Endodermal cell (in vitro differentiated cells): Measurements from ENCODE around the gene NDST1. TPM values are rescaled to one million over a fixed set of nuclear protein-coding genes. Genes with fewer than 3 reads are reported as not detected.

Source experiments
- DNase-seq: peaks from one replicate; pipeline ENCODE4 v3.0.0-alpha.2; 2017
- H3K27ac ChIP-seq: 2 replicates; pipeline ENCODE4 v1.5.1; 2013; ENCODE audit warnings: mild to moderate bottlenecking, low read depth, low read length, moderate library complexity
- H3K27me3 ChIP-seq: 2 replicates; pipeline ENCODE4 v1.6.1; 2013; ENCODE audit warnings: mild to moderate bottlenecking, low read length, moderate library complexity; ENCODE audit not compliant: insufficient read depth, control insufficient read depth, poor library complexity, severe bottlenecking
- H3K36me3 ChIP-seq: 2 replicates; pipeline ENCODE4 v1.7.0; 2013; ENCODE audit warnings: mild to moderate bottlenecking, low read length, moderate library complexity; ENCODE audit not compliant: control insufficient read depth, insufficient read depth
- H3K4me1 ChIP-seq: one replicate; pipeline ENCODE4 v1.7.0; 2013; ENCODE audit warnings: low read length; ENCODE audit not compliant: control insufficient read depth, insufficient read depth
- H3K4me3 ChIP-seq: 2 replicates; pipeline ENCODE4 v1.5.1; 2013; ENCODE audit warnings: mild to moderate bottlenecking, low read length, moderate library complexity
- H3K9ac ChIP-seq: 2 replicates; pipeline ENCODE4 v1.6.1; 2013; ENCODE audit warnings: mild to moderate bottlenecking, low read length, moderate library complexity; ENCODE audit not compliant: poor library complexity, severe bottlenecking; ENCODE audit errors: extremely low read depth
- H3K9me3 ChIP-seq: 2 replicates; pipeline ENCODE4 v1.6.1; 2013; ENCODE audit warnings: mild to moderate bottlenecking, low read length, moderate library complexity; ENCODE audit not compliant: control insufficient read depth
- H3K27ac Mint-ChIP-seq: 2 replicates; pipeline ENCODE4 v1.8.0; 2020; ENCODE audit warnings: mixed read lengths
- H3K27me3 Mint-ChIP-seq: 2 replicates; pipeline ENCODE4 v1.8.0; 2021; ENCODE audit warnings: mild to moderate bottlenecking, mixed read lengths; ENCODE audit not compliant: insufficient read depth
- H3K36me3 Mint-ChIP-seq: 2 replicates; pipeline ENCODE4 v1.8.0; 2020; ENCODE audit warnings: low read depth, mixed read lengths
- H3K4me1 Mint-ChIP-seq: 2 replicates; pipeline ENCODE4 v1.8.0; 2020; ENCODE audit warnings: mixed read lengths
- H3K4me3 Mint-ChIP-seq: 2 replicates; pipeline ENCODE4 v1.8.0; 2020; ENCODE audit warnings: mild to moderate bottlenecking, moderate library complexity, mixed read lengths
- H3K9me3 Mint-ChIP-seq: 2 replicates; pipeline ENCODE4 v1.8.0; 2020; ENCODE audit warnings: mild to moderate bottlenecking, mixed read lengths
- CTCF ChIP-seq: fragments of 200-600 bp; sonication (generic); conservative IDR thresholded peaks from 2 replicates; pipeline ENCODE4 v1.5.0; 2021; ENCODE audit warnings: antibody characterized with exemption, mild to moderate bottlenecking
- WGBS, 2 experiments: methylation state at CpG; one replicate each; pipeline versions ENCODE4 v1.1.5 to v1.1.7; 2013; ENCODE audit warnings: missing lambda C conversion rate in 2 of 2, mixed read lengths in 1 of 2; ENCODE audit not compliant: insufficient coverage in 1 of 2, insufficient read length in 1 of 2; 5-methylcytosine and 5-hydroxymethylcytosine counted together
- total RNA-seq, 2 donors: library from RNA; stranded (reverse); fragmentation: NEBNext Ultra II Directional in 1 of 2; extraction: Animal tissue kit (Norgen Biotek cat#: 25700) in 1 of 2; gene quantifications; 2 replicates in 1 of 2; 3 replicates in 1 of 2; pipeline ENCODE4 v1.2.1, GENCODE V29; 2021

The NDST1 gene
- total RNA-seq, 2 donors from 2014 or later = 53.3 to 71.7 TPM

- peaks cover 16% of the 10 kb centered on the region for H3K4me1 ChIP-seq
- H3K27ac Mint-ChIP-seq = peak overlapping the region; percentile 3
- no peaks in the 10 kb centered on the region for H3K9me3 ChIP-seq
- 90 to 93% methylated on average over 5 to 6 of the region's 6 CpGs for WGBS, 2 experiments
- H3K4me3 ChIP-seq = no peak overlapping the region
- H3K27ac ChIP-seq = no peak overlapping the region
- H3K9ac ChIP-seq = no peak overlapping the region
- H3K36me3 ChIP-seq = peaks cover 20% of the 10 kb centered on the region
- peaks cover 53% of the 10 kb centered on the region for H3K4me1 Mint-ChIP-seq
- peaks cover 18% of the 10 kb centered on the region for H3K36me3 Mint-ChIP-seq
- H3K9me3 Mint-ChIP-seq = no peaks in the 10 kb centered on the region
- H3K4me3 Mint-ChIP-seq = no peak overlapping the region
- TF ChIP-seq CTCF = no peak
- no peaks in the 10 kb centered on the region for H3K27me3 Mint-ChIP-seq
- DNase-seq = no peak
- no peaks in the 10 kb centered on the region for H3K27me3 ChIP-seq
These were observed 15.3 kb upstream of the NDST1 start for GRCh38 chr5:150492621-150493020.

DNA sequence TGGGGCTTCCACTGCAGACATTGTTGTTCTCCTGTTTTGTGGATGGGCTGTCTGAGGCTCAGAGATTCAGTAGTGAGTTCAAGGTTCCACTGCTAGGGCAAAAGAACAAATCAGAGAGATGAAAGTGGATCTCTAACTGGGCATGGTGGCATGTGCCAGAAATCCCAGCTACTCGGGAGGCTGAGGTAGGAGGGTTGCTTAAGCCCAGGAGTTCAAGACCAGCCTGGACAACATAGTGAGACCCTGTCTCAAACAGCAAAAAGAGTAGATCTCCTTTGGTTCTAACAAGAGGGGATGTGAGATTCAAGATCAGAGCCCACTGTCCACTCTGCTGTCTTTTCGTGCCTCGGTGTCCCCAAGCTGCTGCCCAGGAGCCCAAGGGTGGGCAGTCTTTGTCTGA lies 11.8 kb upstream of the NDST1 start:
- H3K27ac Mint-ChIP-seq = peak overlapping the region; percentile 31
- H3K9me3 Mint-ChIP-seq = no peaks in the 10 kb centered on the region
- H3K36me3 Mint-ChIP-seq = peaks cover 13% of the 10 kb centered on the region
- WGBS, 2 experiments = 92 to 100% methylated on average over 1 to 3 of the region's 3 CpGs
- Histone ChIP-seq H3K9ac (no peak overlapping the region), H3K27ac (no peak overlapping the region), H3K9me3 (no peaks in the 10 kb centered on the region), H3K4me1 (peaks cover 26% of the 10 kb centered on the region), H3K36me3 (peaks cover 23% of the 10 kb centered on the region), H3K4me3 (no peak overlapping the region), H3K27me3 (no peaks in the 10 kb centered on the region)
- H3K4me1 Mint-ChIP-seq = peaks cover 45% of the 10 kb centered on the region
- no peak for DNase-seq
- H3K4me3 Mint-ChIP-seq = no peak overlapping the region
- no peaks in the 10 kb centered on the region for H3K27me3 Mint-ChIP-seq
- no peak for TF ChIP-seq CTCF

DNA sequence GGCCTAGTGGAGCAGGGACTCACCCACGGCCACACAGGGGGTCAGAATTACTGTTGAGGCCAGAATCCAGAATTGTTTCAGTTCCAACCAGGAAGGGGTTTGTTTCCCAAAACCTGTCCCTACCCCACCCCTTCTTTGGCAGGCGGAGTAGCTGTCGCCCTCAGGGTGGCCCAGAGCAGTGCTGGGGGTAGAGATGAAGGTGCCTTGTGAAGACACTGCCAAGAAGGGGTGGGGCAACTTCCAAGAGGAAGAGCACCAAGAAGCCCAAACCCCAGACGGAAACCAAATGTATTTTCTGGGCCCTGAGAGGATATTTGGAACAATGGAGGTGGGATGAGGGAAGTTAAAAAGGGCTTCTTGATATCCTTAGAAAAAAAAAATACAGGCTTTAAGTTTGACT lies 11.4 kb upstream of the NDST1 start:
- H3K27me3 Mint-ChIP-seq = no peaks in the 10 kb centered on the region
- no peak overlapping the region for H3K4me3 ChIP-seq
- peaks cover 42% of the 10 kb centered on the region for H3K4me1 Mint-ChIP-seq
- no peaks in the 10 kb centered on the region for H3K9me3 ChIP-seq
- H3K27ac Mint-ChIP-seq = peak overlapping the region; percentile 31
- H3K4me1 ChIP-seq = peaks cover 28% of the 10 kb centered on the region
- no peak for DNase-seq
- no peak overlapping the region for H3K4me3 Mint-ChIP-seq
- H3K36me3 Mint-ChIP-seq = peaks cover 11% of the 10 kb centered on the region
- H3K36me3 ChIP-seq = peaks cover 27% of the 10 kb centered on the region
- no peak for TF ChIP-seq CTCF
- H3K27me3 ChIP-seq = no peaks in the 10 kb centered on the region
- H3K27ac ChIP-seq = no peak overlapping the region
- WGBS, 2 experiments = 96% methylated on average over 3 to 4 of the region's 4 CpGs
- H3K9ac ChIP-seq = no peak overlapping the region
- no peaks in the 10 kb centered on the region for H3K9me3 Mint-ChIP-seq
